Stimulated activated effector memory CD8-positive, alpha-beta T cell treated with anti-CD3 and anti-CD28 coated beads, Interleukin-12 subunit alpha, Interleukin-12 subunit beta, amount 100 ng/mL, for 72 hours (primary cell): ENCODE measurements around the gene SERPINB2.

Experiments
- ATAC-seq: fragments of 150-1000 bp; cut with Tn5 transposase; 2 replicates; pipeline ENCODE4 v1.10.0; 2021
- DNase-seq, 2 donors: peaks; one replicate each; pipeline ENCODE4 v3.0.0; 2021 to 2022; ENCODE audit warnings: low spot score in 2 of 2
- H3K27ac Mint-ChIP-seq: one replicate; pipeline ENCODE4 v1.8.0; 2022; ENCODE audit warnings: mild to moderate bottlenecking, mixed read lengths
- H3K36me3 Mint-ChIP-seq: one replicate; pipeline ENCODE4 v1.8.0; 2022; ENCODE audit warnings: mild to moderate bottlenecking, mixed read lengths
- H3K4me1 Mint-ChIP-seq: one replicate; pipeline ENCODE4 v1.8.0; 2022; ENCODE audit warnings: mixed read lengths
- H3K4me3 Mint-ChIP-seq: one replicate; pipeline ENCODE4 v1.8.0; 2022; ENCODE audit warnings: mild to moderate bottlenecking, mixed read lengths
- H3K9me3 Mint-ChIP-seq: one replicate; pipeline ENCODE4 v1.8.0; 2022; ENCODE audit warnings: mixed read lengths

The SERPINB2 gene, protein sequence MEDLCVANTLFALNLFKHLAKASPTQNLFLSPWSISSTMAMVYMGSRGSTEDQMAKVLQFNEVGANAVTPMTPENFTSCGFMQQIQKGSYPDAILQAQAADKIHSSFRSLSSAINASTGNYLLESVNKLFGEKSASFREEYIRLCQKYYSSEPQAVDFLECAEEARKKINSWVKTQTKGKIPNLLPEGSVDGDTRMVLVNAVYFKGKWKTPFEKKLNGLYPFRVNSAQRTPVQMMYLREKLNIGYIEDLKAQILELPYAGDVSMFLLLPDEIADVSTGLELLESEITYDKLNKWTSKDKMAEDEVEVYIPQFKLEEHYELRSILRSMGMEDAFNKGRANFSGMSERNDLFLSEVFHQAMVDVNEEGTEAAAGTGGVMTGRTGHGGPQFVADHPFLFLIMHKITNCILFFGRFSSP

DNA sequence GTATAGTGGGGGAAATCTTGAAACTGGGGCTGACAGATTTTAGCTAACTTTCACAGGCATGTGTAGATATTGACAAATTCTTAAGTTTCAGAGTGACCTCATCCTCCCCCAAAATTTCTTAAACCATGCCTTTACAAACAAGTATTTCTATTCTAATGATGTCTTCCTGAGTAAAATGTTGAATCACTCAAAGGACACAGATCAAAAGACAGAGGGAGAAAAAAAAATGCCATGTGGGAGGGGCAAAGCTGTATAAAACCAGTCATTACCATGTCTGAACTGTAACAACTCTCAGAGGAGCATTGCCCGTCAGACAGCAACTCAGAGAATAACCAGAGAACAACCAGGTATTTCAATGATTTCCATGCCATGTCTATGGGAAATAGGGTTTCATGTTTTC is at the start of gene SERPINB2:
Gene SERPINB2, plus strand, starts transcription at position 282 of the 400 bp plus-strand sequence. CDS start 3,740 bp downstream, outside the sequence.
- H3K27ac Mint-ChIP-seq = no peak within 1 kb of the TSS
- no peak for DNase-seq
- H3K4me1 Mint-ChIP-seq = no peaks in the 10 kb centered on the region
- ATAC-seq = peak; percentile 71
- H3K36me3 Mint-ChIP-seq = no peaks in the 10 kb centered on the region
- H3K4me3 Mint-ChIP-seq = no peak within 1 kb of the TSS
- H3K9me3 Mint-ChIP-seq = no peaks in the 10 kb centered on the region

DNA sequence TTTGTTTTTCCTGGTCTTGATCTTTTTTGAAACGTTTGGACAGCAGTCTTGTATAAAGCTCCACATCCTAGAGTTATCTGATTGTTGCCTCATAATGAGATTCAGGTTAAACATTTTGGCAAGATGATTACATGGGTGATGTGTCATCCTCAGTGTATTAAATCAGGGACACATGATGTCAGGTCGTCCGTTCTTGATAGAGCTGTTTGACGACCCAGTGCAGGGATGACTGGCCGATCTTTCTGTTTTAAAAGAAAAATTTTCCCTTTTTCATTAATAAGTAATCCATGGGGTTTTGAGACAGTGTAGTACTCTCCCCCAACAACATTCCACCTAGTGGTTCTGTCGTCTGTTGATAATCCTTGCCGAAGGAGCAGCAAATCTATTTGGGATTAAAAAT is 44.5 kb upstream of the SERPINB2 start:
- no peak for DNase-seq
- H3K36me3 Mint-ChIP-seq = no peaks in the 10 kb centered on the region
- no peaks in the 10 kb centered on the region for H3K4me1 Mint-ChIP-seq
- H3K9me3 Mint-ChIP-seq = no peaks in the 10 kb centered on the region
- ATAC-seq = no peak
- H3K4me3 Mint-ChIP-seq = no peak overlapping the region
- no peak overlapping the region for H3K27ac Mint-ChIP-seq

DNA sequence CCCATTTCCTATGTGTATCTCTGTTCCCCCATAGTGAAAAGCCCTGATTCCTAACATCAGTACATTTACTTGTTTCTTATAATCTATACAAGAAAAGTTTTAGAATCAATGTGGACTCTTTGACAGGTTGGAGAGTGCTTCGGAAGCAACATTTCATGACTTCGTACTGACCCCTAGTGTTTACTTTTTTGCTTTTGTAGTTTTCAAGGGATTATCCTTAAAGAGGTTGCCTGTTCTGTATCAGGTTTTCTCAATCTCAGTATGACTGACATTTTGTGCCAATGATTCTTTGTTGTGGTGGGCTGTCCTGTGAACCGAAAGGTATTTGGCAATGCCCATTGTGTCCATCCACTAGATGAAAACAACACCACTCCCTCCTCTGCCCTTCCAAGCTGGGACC is 43.3 kb upstream of the SERPINB2 start:
- Mint-ChIP-seq H3K9me3 (no peaks in the 10 kb centered on the region), H3K4me1 (no peaks in the 10 kb centered on the region), H3K36me3 (no peaks in the 10 kb centered on the region), H3K4me3 (no peak overlapping the region), H3K27ac (no peak overlapping the region)
- DNase-seq (no peak), ATAC-seq (peak; percentile 51)

DNA sequence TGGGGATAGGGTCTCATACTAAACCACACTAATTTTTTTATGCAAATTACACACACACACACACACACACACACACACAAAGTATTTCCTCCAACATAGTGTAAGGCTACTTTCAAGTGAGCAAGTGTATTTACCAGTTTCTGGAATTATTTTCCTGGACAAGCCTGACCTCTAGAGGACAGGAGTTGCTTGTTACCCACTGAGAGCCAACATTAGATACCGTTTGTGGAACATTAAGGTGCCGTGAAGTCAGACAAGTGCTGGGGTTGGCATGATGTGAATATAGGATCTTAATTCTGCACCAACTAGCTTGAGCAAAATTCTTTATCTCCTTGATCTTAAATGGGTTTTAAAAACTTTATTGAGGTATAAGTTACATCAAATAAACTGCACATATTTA is 39.3 kb upstream of the SERPINB2 start:
- Mint-ChIP-seq H3K9me3 (no peaks in the 10 kb centered on the region), H3K4me1 (no peaks in the 10 kb centered on the region), H3K36me3 (no peaks in the 10 kb centered on the region), H3K4me3 (no peak overlapping the region), H3K27ac (no peak overlapping the region)
- DNase-seq = no peak
- no peak for ATAC-seq

DNA sequence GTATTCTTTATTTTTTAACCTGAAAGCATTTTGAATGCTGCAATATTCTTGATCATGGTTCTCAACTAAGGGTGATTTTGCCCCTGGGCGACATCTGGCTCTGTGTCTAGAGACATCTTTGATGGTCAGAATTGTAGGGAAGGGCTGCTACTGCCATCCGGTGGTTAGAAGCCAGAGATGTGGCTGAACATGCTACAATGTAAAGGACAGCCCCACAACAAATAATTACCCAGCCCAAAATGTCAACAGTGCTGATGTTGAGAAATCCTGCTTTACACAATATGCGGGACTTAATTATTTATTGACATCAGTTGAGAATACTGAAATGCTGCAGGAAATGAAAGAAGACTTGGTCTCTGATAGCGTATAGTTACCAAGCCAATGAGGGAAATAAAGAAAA is 37.5 kb upstream of the SERPINB2 start:
- H3K4me1 Mint-ChIP-seq = no peaks in the 10 kb centered on the region
- ATAC-seq (no peak), DNase-seq (no peak)
- no peak overlapping the region for H3K27ac Mint-ChIP-seq
- no peaks in the 10 kb centered on the region for H3K36me3 Mint-ChIP-seq
- no peak overlapping the region for H3K4me3 Mint-ChIP-seq
- H3K9me3 Mint-ChIP-seq = no peaks in the 10 kb centered on the region

DNA sequence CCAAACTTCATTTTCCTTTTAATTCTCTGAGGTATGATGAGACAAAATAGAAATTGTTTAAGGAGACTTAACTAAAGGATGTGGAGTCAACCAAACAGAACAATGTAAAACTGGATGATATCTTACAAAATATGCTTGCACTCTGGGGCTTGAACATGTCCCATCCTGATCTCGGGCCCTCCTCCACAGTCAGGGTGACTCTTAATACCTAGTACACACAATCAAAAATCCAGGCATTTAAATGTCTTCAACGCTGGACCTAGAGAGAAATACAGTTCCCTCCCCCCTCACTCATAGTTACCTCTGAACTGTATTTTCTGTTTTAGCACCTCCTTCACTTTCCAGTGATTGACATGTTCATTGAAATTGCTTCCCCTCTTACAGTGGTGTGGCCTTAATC is 36.9 kb upstream of the SERPINB2 start:
- Mint-ChIP-seq H3K9me3 (no peaks in the 10 kb centered on the region), H3K36me3 (no peaks in the 10 kb centered on the region), H3K4me3 (no peak overlapping the region), H3K4me1 (no peaks in the 10 kb centered on the region), H3K27ac (no peak overlapping the region)
- no peak for DNase-seq
- no peak for ATAC-seq

DNA sequence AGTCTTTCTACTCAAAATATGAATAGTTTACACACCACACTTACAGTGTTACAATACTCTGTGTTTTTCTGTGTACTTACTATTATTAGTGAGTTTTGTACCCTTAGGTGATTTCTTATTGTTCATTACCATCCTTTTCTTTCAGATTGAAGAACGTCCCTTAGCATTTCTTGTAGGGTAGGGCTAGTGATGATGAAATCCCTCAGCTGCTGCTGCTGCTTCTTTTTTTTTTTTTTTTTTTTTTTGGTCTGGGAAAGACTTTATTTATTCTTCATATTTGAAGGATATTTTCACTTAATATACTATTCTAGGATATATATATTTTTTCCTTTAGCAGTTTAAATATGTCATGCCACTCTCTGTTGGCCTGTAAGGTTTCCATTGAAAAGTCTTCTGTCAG is 29.0 kb upstream of the SERPINB2 start:
- DNase-seq (no peak), ATAC-seq (no peak)
- Mint-ChIP-seq H3K4me1 (no peaks in the 10 kb centered on the region), H3K9me3 (no peaks in the 10 kb centered on the region), H3K27ac (no peak overlapping the region), H3K36me3 (no peaks in the 10 kb centered on the region), H3K4me3 (no peak overlapping the region)

DNA sequence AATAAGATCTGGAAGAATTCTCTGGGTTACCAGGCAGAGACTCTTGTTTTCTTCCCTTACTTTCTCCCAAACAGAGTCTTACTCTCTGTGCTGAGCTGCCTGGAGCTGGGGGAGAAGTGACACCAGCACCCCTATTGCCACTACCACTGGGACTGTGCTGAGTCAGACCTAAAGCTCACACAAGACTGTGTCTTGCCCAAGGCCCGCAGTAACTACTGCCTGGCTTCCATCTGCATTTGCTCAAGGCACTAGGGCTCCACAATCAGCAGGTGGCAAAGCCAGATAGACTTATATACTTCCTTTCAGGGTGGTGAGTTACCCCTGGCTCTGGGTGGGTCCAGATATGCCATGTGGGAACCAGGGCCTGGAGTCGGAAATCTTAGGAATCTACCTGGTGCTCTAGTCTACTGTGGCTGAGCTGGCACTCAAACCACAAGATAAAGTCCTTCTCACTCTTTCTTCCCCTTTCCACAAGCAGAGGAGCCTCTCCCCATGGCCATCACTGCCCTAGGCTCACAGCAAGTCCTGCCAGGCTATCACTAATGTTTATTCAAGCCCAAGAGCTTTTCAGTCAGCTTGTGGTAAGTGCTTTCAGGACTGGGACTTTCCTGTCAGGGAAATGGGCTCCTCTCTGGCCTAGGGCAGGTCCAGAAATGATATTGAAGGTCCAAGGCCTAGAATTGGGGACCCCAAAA is 27.6 kb upstream of the SERPINB2 start:
- Mint-ChIP-seq H3K36me3 (no peaks in the 10 kb centered on the region), H3K9me3 (no peaks in the 10 kb centered on the region)

DNA sequence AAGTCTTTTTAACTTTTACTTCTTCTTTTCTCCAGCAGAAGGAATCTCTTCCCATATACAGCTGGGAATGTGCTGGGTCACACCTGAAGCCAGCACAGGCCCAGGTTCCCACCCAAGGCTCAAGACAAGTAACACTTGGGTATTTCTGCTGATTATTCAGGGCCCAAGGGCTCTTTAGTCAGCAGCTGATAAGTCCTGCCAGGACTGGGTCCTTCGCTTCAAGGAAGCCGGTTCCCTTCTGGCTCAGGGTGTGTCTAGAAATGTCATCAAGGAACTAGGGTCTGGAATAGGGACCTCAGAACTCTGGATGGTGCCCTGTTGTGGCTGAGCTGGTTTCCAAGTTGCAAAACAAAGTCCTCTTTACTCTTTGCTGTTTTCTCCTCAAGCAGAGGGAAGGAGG is 27.0 kb upstream of the SERPINB2 start:
- ATAC-seq (no peak), DNase-seq (no peak)
- no peaks in the 10 kb centered on the region for H3K36me3 Mint-ChIP-seq
- no peaks in the 10 kb centered on the region for H3K9me3 Mint-ChIP-seq
- H3K4me1 Mint-ChIP-seq = no peaks in the 10 kb centered on the region
- H3K27ac Mint-ChIP-seq = no peak overlapping the region
- no peak overlapping the region for H3K4me3 Mint-ChIP-seq

More for the DNA sequence above, 27.6 kb upstream of the SERPINB2 start:
- DNase-seq = no peak
- Mint-ChIP-seq H3K4me3 (no peak overlapping the region), H3K27ac (no peak overlapping the region), H3K4me1 (no peaks in the 10 kb centered on the region)
- ATAC-seq = no peak

DNA sequence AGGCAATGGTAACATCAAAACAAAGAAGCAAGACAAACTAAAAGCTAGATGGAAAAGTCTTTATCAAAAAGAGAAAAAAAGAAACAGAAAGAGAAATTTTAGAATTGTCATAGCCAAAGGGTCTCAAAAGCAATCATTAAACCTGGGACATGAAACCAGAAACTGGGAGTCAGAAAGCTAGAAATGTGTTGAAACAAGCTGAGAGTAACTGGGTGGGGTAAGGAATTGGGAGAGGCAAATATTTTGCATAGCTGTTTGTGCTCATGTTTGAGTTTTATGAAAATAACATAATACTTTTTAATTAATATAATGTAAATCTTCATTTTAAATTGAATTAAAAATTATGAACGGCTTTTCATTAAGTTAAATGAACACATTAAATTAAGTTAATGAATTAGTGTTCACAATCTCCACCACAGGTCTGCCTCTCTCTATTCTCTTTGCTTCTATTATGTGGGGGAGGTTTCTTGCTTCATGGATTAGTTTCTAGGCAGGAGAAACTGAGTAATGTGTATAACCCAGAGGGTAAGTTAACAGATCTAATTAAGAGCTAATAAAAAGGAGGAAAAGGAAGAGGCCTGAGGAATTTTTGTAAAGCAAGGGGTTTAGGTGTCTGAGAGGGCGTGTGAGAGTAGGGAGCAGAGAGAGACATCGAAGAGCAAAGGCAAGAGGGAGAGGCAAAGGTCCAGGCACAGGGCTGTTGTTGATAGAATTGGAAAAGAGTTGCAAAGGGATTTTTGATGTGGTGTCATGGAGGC is 20.0 kb upstream of the SERPINB2 start:
- Mint-ChIP-seq H3K4me1 (no peaks in the 10 kb centered on the region), H3K36me3 (no peaks in the 10 kb centered on the region), H3K27ac (no peak overlapping the region), H3K9me3 (no peaks in the 10 kb centered on the region), H3K4me3 (no peak overlapping the region)
- DNase-seq = no peak
- no peak for ATAC-seq

DNA sequence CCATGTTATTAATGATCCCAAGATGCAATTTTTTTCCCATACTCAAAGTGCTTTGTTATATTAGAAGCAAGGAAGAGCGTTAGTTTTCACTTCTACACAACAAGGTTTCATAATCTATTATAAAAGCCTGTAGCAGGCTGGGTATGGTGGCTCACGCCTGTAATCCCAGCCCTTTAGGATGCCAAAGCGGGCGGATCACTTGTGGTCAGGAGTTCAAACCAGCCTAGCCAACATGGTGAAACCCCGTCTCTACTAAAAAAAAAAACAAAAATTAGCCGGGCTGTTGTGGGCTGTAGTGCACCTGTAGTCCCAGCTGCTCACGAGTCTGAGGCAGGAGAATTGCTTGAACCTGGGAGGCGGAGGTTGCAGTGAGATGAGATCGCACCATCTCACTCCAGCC is 19.0 kb upstream of the SERPINB2 start:
- Mint-ChIP-seq H3K36me3 (no peaks in the 10 kb centered on the region), H3K4me3 (no peak overlapping the region), H3K27ac (no peak overlapping the region), H3K4me1 (no peaks in the 10 kb centered on the region), H3K9me3 (no peaks in the 10 kb centered on the region)
- no peak for ATAC-seq
- no peak for DNase-seq

DNA sequence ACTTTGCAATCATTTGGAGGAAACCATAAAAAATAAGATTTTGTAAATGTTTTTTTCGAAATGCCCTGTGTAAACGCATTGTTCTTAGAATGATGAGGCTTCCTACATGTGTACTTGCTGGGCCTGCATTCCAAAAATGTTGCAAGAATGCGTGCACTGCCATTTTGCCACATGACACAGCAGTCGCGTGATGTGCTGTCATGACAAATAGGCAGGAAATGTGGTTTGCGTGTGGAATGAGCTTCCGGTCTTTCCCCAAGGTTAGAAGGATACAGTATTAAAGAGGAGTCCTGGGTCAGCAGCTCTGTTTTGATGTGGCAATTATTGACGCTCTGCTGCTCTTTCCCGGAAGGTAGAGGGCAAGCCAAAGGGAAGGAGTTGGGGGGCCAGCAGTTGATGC is 18.1 kb upstream of the SERPINB2 start:
- Mint-ChIP-seq H3K4me1 (no peaks in the 10 kb centered on the region), H3K36me3 (no peaks in the 10 kb centered on the region), H3K9me3 (no peaks in the 10 kb centered on the region), H3K4me3 (no peak overlapping the region), H3K27ac (no peak overlapping the region)
- ATAC-seq (no peak), DNase-seq (no peak)

DNA sequence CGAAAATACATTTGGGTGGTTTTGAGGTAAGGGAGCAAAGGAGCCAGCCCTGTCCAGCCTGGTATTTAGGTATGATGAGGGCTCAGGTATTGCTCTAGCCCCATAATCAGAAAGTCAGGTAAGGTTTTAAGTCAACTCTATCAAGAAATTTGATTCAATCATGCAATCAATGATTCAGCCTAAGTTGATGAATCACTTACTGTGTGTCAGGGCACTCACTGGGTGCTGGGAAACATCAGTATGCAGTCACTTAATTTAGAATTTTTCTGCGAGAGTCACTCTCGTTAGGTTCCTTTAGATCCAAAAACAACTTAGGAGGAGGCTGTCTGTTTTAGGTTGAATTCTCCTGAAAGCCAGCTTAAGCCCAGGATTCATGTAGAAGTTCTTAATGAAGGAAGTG is 17.7 kb upstream of the SERPINB2 start:
- Mint-ChIP-seq H3K9me3 (no peaks in the 10 kb centered on the region), H3K36me3 (no peaks in the 10 kb centered on the region), H3K4me1 (no peaks in the 10 kb centered on the region), H3K27ac (no peak overlapping the region), H3K4me3 (no peak overlapping the region)
- no peak for DNase-seq
- no peak for ATAC-seq

DNA sequence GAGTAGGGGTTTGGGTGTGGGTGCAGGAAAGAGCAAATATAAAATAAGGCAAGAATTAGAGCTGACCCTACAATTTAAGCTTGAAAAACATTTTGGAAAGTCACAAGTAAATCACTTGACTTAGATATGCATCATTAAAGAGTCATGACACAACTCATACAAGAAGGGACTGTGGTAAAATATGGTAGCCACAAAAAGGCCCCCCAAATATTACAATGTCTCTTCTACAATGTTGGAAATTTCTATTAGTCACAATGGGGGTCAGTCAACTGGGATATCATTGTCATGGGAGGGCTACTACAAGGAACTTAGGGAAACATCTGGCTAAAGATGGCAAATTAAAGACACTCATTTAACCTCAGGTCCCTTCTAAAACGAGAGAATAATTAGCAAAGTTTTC is 15.7 kb upstream of the SERPINB2 start:
- Mint-ChIP-seq H3K4me1 (no peaks in the 10 kb centered on the region), H3K27ac (no peak overlapping the region), H3K9me3 (no peaks in the 10 kb centered on the region), H3K4me3 (no peak overlapping the region), H3K36me3 (no peaks in the 10 kb centered on the region)
- DNase-seq (no peak), ATAC-seq (no peak)

DNA sequence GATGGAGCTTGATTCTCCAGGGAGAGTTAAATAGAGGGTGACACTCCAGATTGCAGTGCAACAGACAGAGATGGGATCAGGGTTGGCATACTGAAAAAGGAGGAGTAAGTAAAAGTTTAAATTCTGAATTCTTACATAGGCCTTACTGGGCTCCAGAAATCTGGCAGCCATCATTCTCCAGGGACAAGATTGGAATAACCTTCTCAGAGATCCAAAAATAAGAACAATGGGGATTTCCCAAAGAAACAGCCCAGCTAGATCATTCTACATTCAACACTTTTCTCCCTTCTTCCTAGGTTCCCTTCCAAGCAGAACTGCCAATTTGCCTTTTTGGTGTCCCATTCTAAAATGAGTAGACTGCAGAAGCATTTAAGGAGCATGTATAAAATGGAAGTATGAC is 14.9 kb upstream of the SERPINB2 start:
- DNase-seq = no peak
- Mint-ChIP-seq H3K4me1 (no peaks in the 10 kb centered on the region), H3K27ac (no peak overlapping the region), H3K9me3 (no peaks in the 10 kb centered on the region), H3K36me3 (no peaks in the 10 kb centered on the region), H3K4me3 (no peak overlapping the region)
- no peak for ATAC-seq

DNA sequence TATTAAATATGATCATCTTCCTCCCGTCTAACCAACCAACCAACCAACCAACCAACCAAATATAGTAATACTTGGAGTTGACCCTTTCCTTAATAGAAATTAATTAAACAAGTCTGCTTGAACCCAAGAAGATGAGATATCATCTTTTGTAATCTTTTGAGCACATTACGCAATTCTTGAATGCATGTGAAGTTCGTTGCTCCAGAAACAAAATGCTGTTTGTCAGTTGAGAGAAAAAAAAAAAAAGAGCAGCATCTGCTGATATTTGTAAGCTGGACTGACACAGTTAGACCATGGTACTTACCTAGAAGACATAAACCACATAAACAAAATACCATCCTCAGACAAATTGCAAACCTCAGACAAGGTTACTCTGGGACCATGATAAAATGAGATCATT is 9.2 kb upstream of the SERPINB2 start:
- no peak overlapping the region for H3K4me3 Mint-ChIP-seq
- DNase-seq = no peak

More for the DNA sequence above, 9.2 kb upstream of the SERPINB2 start:
- no peak for ATAC-seq
- H3K9me3 Mint-ChIP-seq = no peaks in the 10 kb centered on the region
- no peaks in the 10 kb centered on the region for H3K36me3 Mint-ChIP-seq
- H3K4me1 Mint-ChIP-seq = peaks cover 8% of the 10 kb centered on the region
- H3K27ac Mint-ChIP-seq = no peak overlapping the region
